ENCODE data around the gene NYNRIN. TPM values are rescaled to one million over a fixed set of nuclear protein-coding genes. Genes with fewer than 3 reads are reported as not detected.
"Not testable (repeated sequence)": the region's sequence is repeated elsewhere in the genome, so short reads cannot be mapped to it uniquely, and the experiment has no call there.

Gene NYNRIN
- total RNA-seq, 4 donors from 2014 or later: 4.7 to 14.7 (median 11.8) TPM

DNA sequence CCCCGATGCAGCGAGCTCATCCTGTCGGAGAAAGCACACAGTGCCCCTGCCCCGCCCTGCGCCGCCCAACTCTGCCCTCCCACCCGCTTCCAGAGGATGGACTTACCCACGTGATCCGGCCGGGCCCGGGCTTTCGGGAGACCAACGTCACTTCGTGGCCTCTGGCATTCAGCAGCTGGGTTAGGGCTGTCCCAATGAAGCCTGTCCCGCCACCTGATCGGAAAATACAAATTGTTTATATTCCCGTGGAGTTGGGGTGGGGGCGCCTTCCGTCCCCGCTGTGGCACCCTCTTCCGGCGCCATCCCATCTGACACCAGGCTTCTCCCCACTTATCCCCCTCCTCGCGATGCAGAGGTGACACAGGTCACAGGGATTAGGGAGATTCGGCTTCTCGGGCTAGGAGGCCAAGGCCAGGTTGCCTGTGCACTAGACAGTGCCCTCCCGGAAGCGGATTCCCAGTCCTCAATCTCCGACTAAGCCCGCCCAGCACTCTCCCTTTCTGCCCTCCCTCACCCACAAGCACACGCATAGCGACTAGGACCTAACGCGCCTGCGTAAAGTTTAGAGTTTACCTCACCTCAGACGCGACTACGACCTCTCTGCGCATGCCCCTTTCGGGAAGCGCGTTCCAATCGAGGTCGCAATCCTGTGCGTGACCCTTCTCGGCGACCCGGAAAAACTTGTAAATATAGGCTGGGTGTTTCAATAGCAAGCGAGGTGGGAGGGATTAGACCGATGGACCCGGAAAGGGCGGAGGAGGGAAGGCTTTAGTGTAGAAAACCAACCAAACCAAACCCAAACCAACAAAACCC, 43.6 kb downstream of the NYNRIN start, which contains the start of gene SDR39U1:
Gene SDR39U1, minus strand, starts transcription at position 537 of the 813 bp plus-strand sequence. Its CDS starts 7 bp downstream, at position 530.
- Histone ChIP-seq H3K9me3 (no peaks in the 10 kb centered on the region), H3K27me3 (no peaks in the 10 kb centered on the region), H3K4me1 (peaks cover 17 to 48% (median 21%) of the 10 kb centered on the region in 3 donors), H3K4me3 (peak within 1 kb of the TSS; percentile 59 to 85 (median 73)), H3K27ac (peak within 1 kb of the TSS; percentile 97 to 99 (median 99)), H3K36me3 (peaks cover 14 to 42% (median 22%) of the 10 kb centered on the region in 3 donors)
- peak; percentile 83 for DNase-seq
- intact Hi-C loops (cut with DNase I): no loop called here
- TF ChIP-seq, protein P1, sequence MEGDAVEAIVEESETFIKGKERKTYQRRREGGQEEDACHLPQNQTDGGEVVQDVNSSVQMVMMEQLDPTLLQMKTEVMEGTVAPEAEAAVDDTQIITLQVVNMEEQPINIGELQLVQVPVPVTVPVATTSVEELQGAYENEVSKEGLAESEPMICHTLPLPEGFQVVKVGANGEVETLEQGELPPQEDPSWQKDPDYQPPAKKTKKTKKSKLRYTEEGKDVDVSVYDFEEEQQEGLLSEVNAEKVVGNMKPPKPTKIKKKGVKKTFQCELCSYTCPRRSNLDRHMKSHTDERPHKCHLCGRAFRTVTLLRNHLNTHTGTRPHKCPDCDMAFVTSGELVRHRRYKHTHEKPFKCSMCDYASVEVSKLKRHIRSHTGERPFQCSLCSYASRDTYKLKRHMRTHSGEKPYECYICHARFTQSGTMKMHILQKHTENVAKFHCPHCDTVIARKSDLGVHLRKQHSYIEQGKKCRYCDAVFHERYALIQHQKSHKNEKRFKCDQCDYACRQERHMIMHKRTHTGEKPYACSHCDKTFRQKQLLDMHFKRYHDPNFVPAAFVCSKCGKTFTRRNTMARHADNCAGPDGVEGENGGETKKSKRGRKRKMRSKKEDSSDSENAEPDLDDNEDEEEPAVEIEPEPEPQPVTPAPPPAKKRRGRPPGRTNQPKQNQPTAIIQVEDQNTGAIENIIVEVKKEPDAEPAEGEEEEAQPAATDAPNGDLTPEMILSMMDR (IDR thresholded peaks at IDR 0.05): peak in 3 of 6 experiments; percentile 4 to 26 (median 20)
- TF ChIP-seq POLR2A (IDR thresholded peaks at IDR 0.05): peak in 3 of 4 donors; percentile 77 to 90 (median 90)
- WGBS, 2 donors: 0% methylated on average over 3 to 31 of the region's 52 CpGs

DNA sequence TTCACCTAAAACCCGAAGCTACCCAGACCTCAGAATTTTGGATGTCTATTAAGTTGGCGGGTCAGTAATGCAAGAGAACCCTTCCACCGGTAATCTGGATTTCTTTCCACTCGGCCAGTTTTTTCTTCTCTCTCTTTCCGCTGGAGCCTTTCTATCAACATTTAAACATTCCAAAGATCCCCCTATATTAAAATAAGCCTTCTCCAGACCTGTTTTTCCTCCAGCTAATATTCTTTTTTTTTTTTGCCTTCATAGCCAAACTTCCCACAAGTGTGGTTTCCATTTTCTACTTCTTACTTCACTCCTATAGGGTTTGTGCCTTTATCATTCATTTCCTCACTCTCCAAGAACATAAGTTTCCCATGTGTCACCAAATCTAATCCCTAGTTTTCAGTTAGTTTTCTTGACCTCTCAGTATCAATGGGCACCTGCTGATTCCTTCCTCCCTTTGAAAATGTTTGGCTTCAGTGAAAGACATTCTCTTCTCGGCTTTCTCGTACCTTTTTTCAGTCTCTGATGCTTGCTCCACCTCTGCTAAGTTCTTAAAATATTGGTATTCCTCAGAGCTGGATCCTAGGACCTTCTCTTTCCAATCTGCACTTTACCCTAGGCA, 44.4 kb downstream of the NYNRIN start:
- Histone ChIP-seq H3K4me3 (peak overlapping the region; percentile 59 to 85 (median 73)), H3K27me3 (no peaks in the 10 kb centered on the region), H3K27ac (peak overlapping the region; percentile 97 to 99 (median 99)), H3K9me3 (no peaks in the 10 kb centered on the region), H3K4me1 (peaks cover 16 to 41% (median 16%) of the 10 kb centered on the region in 3 donors), H3K36me3 (peaks cover 9 to 34% (median 17%) of the 10 kb centered on the region in 3 donors)
- 4 to 5% methylated on average over 6 of the region's 7 CpGs for WGBS, 2 donors
- intact Hi-C loops (cut with DNase I): no loop called here
- no peak for DNase-seq
- TF ChIP-seq, protein P1 (IDR thresholded peaks at IDR 0.05): no peak
- no peak for TF ChIP-seq POLR2A (IDR thresholded peaks at IDR 0.05)

DNA sequence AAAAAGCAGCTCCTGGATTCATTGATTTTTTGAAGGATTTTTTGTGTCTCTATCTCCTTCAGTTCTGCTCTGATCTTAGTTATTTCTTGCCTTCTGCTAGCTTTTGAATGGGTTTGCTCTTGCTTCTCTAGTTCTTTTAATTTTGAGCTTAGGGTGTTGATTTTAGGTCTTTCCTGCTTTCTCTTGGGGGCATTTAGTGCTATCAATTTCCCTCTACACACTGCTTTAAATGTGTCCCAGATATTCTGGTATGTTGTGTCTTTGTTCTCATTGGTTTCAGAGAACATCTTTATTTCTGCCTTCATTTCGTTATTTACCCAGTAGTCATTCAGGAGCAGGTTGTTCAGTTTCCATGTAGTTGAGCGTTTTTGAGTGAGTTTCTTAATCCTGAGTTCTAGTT, 52.0 kb downstream of the NYNRIN start:
- H3K4me3 ChIP-seq; H3K4me1 ChIP-seq; H3K9me3 ChIP-seq; DNase-seq; intact Hi-C loops (cut with DNase I); H3K27ac ChIP-seq; H3K36me3 ChIP-seq; H3K27me3 ChIP-seq: not testable (repeated sequence)
- 90 to 92% methylated on average over 2 of the region's 2 CpGs for WGBS, 2 donors

DNA sequence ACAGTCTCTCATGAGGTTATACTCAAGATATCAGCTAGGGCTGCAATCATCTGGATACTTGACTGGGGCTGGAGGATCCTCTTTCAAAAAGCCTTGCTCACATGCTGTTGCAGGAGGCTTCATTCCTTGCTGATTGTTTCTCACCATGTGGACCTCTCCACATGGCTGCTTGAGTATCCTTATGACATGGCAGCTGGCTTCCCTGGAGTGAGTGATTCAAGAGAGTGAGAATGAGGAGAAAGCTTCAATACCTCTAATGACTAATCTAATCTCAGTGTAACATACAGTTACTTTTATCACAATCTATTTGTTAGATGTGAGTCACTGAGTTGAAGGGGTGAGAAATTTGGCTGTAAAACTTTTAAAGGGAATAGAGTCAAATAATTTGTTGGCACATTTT, 58.2 kb downstream of the NYNRIN start:
- H3K4me3 ChIP-seq: no peak overlapping the region
- no peak overlapping the region for H3K27ac ChIP-seq
- H3K27me3 ChIP-seq: no peaks in the 10 kb centered on the region
- H3K9me3 ChIP-seq: peaks cover 0 to 3% (median 0%) of the 10 kb centered on the region in 3 donors
- intact Hi-C loops (cut with DNase I): no loop called here
- DNase-seq: no peak
- peaks cover 0 to 10% (median 0%) of the 10 kb centered on the region in 3 donors for H3K36me3 ChIP-seq
- no peaks in the 10 kb centered on the region for H3K4me1 ChIP-seq
- TF ChIP-seq POLR2A (IDR thresholded peaks at IDR 0.05): no peak
- TF ChIP-seq, protein P1 (IDR thresholded peaks at IDR 0.05): no peak

DNA sequence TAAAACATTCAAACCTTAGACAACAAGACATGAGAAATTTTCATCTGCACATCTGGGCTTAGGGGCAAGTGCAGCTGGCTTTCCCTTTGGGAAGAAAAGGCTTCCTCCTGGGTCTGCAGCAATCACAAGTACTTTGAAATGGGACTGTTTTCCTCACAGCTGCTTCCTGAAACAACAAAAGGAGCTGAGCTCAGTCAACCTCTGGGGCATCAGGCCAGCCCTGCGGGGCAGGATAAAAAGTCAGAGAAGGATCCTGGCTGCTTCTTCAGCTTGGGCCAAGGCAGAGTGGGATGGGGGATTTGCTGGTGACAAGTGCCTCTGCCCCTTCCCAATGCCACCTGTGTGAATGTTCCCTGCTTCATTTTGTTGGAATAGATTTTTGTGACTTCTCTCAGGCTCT, 59.9 kb downstream of the NYNRIN start:
- intact Hi-C loops (cut with DNase I): no loop called here
- H3K27me3 ChIP-seq: no peaks in the 10 kb centered on the region
- H3K4me3 ChIP-seq: no peak overlapping the region
- H3K4me1 ChIP-seq: no peaks in the 10 kb centered on the region
- no peak overlapping the region for H3K27ac ChIP-seq
- H3K36me3 ChIP-seq: peaks cover 0 to 3% (median 0%) of the 10 kb centered on the region in 3 donors
- WGBS, 2 donors: 38 to 86% methylated on average over 1 of the region's 1 CpG
- H3K9me3 ChIP-seq: peaks cover 0 to 2% (median 0%) of the 10 kb centered on the region in 3 donors
- DNase-seq: no peak
- no peak for TF ChIP-seq POLR2A (IDR thresholded peaks at IDR 0.05)
- TF ChIP-seq, protein P1 (IDR thresholded peaks at IDR 0.05): no peak
